GM23248 (cell line): Measurements from ENCODE around the gene DUOX2.

Source experiments
- EZH2 ChIP-seq: fragments of 200-600 bp; sonication (generic); IDR thresholded peaks from 2 replicates; pipeline ENCODE4 v1.6.1; 2018; ENCODE audit warnings: antibody characterized with exemption, mild to moderate bottlenecking; ENCODE audit not compliant: insufficient read depth, poor library complexity, severe bottlenecking
- EZH2phosphoT487 ChIP-seq: fragments of 200-600 bp; sonication (generic); IDR thresholded peaks from 2 replicates; pipeline ENCODE4 v1.6.1; 2018; ENCODE audit warnings: antibody characterized with exemption, moderate library complexity, mild to moderate bottlenecking, low read depth; ENCODE audit not compliant: insufficient read depth

DNA sequence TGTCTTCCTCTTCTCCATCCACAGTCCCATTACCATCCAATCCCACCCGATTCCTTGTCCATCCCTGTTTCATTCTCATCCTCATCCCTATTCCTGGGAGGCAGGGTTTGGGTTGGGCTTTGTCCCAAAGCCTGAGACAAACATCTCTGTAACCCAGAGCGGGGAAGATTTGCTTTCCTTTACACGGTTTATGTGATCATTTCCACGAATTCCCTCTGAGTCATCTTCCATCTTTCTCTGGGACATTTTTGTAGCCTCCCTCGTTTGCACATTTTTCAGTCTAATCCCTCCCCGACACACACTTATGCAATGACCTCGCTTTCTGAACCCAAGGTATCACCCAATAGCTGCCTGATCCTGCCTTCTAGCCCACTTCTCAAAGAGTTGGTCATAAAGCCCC is 22.8 kb downstream of the DUOX2 start:
- TF ChIP-seq EZH2 (no peak), EZH2phosphoT487 (no peak)
